Hepatocyte (in vitro differentiated cells): Measurements from ENCODE around the gene SGTB. TPM values are rescaled to one million over a fixed set of nuclear protein-coding genes. Genes with fewer than 3 reads are reported as not detected.

ENCODE experiments used
- DNase-seq: peaks from one replicate; pipeline ENCODE4 v3.0.0-alpha.2; 2016; ENCODE audit warnings: low spot score
- H2AFZ ChIP-seq: fragments of 200-600 bp; sonication (generic); 2 replicates; pipeline ENCODE4 v1.6.0; 2016; ENCODE audit warnings: antibody characterized with exemption, mild to moderate bottlenecking
- H3K27ac ChIP-seq: fragments of 200-600 bp; sonication (generic); 2 replicates; pipeline ENCODE4 v1.5.1; 2016; ENCODE audit warnings: mild to moderate bottlenecking
- H3K27me3 ChIP-seq: fragments of 200-600 bp; sonication (generic); 2 replicates; pipeline ENCODE4 v1.6.1; 2016
- H3K36me3 ChIP-seq: fragments of 200-600 bp; sonication (generic); replicated peaks from 2 replicates; pipeline ENCODE4 v1.5.1; 2016; ENCODE audit warnings: low read depth; ENCODE audit not compliant: insufficient read depth
- H3K4me1 ChIP-seq: fragments of 200-600 bp; sonication (generic); 2 replicates; pipeline ENCODE4 v1.5.1; 2016; ENCODE audit warnings: mild to moderate bottlenecking, moderate library complexity; ENCODE audit not compliant: insufficient read depth
- H3K4me2 ChIP-seq: fragments of 200-600 bp; sonication (generic); 2 replicates; pipeline ENCODE4 v1.6.0; 2016
- H3K4me3 ChIP-seq: fragments of 200-600 bp; sonication (generic); 2 replicates; pipeline ENCODE4 v1.5.1; 2016; ENCODE audit warnings: mild to moderate bottlenecking
- H3K79me2 ChIP-seq: fragments of 200-600 bp; sonication (generic); 2 replicates; pipeline ENCODE4 v1.6.0; 2017; ENCODE audit warnings: mild to moderate bottlenecking
- H3K9me2 ChIP-seq: fragments of 200-600 bp; sonication (generic); replicated peaks from 2 replicates; pipeline ENCODE4 v1.6.0; 2017; ENCODE audit warnings: mild to moderate bottlenecking; ENCODE audit not compliant: insufficient read depth
- H3K9me3 ChIP-seq: fragments of 200-600 bp; sonication (generic); 2 replicates; pipeline ENCODE4 v1.5.1; 2016; ENCODE audit warnings: low read depth, mild to moderate bottlenecking
- H4K20me1 ChIP-seq: fragments of 200-600 bp; sonication (generic); 2 replicates; pipeline ENCODE4 v1.6.0; 2016; ENCODE audit warnings: mild to moderate bottlenecking; ENCODE audit not compliant: insufficient read depth, poor library complexity, severe bottlenecking
- EZH2 ChIP-seq: fragments of 200-600 bp; sonication (generic); IDR thresholded peaks from 2 replicates; pipeline ENCODE4 v1.6.1; 2016; ENCODE audit warnings: antibody characterized with exemption, mild to moderate bottlenecking, borderline replicate concordance
- EZH2phosphoT487 ChIP-seq: fragments of 200-600 bp; sonication (generic); IDR thresholded peaks from one replicate; pipeline ENCODE4 v1.6.1; 2018; ENCODE audit warnings: antibody characterized with exemption, mild to moderate bottlenecking, low read depth, moderate library complexity; ENCODE audit not compliant: unreplicated experiment, severe bottlenecking
- WGBS: methylation state at CpG from one replicate; pipeline ENCODE4 v1.1.6; 2016; ENCODE audit warnings: low lambda C conversion rate; ENCODE audit errors: missing lambda C conversion rate; 5-methylcytosine and 5-hydroxymethylcytosine counted together
- polyA plus RNA-seq: library from polyadenylated mRNA; unstranded; fragments of >200 nt; fragmentation: Nextera tagmentation; extraction: Ambion mirVana; gene quantifications from 2 replicates; pipeline ENCODE4 v1.2.1, GENCODE V29; 2016
- total RNA-seq: library from RNA; depleted of rRNA; stranded (reverse); fragments of >200 nt; gene quantifications from 2 replicates; pipeline ENCODE4 v1.2.3, GENCODE V29; 2014
- TF ChIP-seq, protein P1 (sequence below): fragments of 200-600 bp; sonication (generic); IDR thresholded peaks from 2 replicates; pipeline ENCODE4 v1.5.1; 2016; ENCODE audit warnings: antibody characterized with exemption, mild to moderate bottlenecking; ENCODE audit not compliant: poor library complexity

SGTB gene
- total and polyA plus RNA-seq, 2 experiments from 2014 or later = 3.6 to 9.0 TPM

DNA sequence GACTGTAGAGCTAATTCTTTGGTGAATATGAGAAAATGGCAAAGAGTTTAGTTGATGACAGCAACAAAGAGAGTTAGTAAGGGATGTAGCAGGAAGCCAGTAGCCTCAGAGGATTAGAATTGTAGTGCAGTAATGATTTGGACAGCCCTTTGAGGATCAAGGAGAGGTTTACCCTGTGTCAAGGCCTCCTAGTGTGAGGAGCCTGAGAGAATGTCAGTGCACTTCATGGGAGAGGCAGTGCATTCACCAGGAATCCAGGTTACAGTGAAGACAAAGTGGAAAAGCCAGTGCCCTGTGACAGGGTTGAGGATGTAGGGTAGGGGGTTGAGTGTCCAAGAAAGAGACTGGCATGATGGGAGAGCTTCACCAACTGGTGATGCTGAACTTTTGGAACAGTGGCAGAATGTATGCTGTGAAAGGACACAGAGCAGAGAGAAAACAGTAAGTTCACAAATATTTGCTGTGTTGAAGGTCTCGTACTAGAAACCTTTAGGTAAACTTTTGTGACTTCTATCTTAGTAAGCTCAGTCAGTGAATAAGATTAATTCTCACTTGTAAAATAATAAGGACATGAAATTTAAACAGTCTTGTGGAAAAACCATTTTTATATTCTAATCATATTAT is 27.4 kb upstream of the SGTB start:
- no peaks in the 10 kb centered on the region for H4K20me1 ChIP-seq
- DNase-seq = no peak
- no peaks in the 10 kb centered on the region for H3K9me3 ChIP-seq
- no peaks in the 10 kb centered on the region for H3K36me3 ChIP-seq
- H3K27me3 ChIP-seq = no peaks in the 10 kb centered on the region
- no peak overlapping the region for H3K27ac ChIP-seq
- no peak overlapping the region for H3K4me3 ChIP-seq
- no peak overlapping the region for H3K4me2 ChIP-seq
- no peaks in the 10 kb centered on the region for H3K9me2 ChIP-seq
- H3K4me1 ChIP-seq = no peaks in the 10 kb centered on the region
- WGBS = 48% methylated on average over 1 of the region's 1 CpG
- peaks cover 8% of the 10 kb centered on the region for H3K79me2 ChIP-seq
- TF ChIP-seq EZH2phosphoT487 = no peak
- no peak overlapping the region for H2AFZ ChIP-seq

DNA sequence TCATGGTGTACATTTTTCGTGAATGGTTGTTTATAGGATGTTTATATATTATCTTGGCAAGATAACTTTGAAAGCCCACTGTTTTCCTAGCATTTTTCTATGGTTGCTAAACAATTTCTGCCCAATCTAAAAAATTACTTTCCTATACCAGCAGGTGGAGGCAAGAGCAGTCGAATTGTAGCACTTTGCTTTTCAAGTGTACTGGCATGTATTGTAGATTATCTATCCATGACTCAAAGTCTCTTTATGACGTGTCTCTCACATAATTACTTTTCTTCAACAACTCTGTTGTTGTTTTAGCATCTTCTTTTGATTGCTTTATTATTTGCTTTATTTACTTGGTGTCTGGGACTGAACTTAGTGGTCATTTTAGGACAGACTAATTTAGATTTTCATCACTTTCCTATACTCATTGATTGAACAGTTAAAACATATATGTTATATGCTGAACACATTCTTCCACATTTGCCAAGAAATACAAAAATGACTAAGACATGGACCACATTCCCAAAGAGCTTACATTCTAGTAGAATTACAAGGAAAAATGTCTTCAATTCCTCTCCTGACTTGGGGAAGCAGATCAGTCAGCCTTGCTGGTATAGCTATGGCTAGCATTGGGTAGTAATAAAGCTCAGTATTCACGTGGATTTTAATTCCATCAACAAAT is 20.8 kb upstream of the SGTB start:
- DNase-seq = peak; percentile 73
- Histone ChIP-seq H2AFZ (no peak overlapping the region), H3K27ac (peak overlapping the region; percentile 13), H3K27me3 (no peaks in the 10 kb centered on the region), H3K36me3 (no peaks in the 10 kb centered on the region), H4K20me1 (no peaks in the 10 kb centered on the region), H3K79me2 (peaks cover 29% of the 10 kb centered on the region), H3K9me2 (no peaks in the 10 kb centered on the region), H3K4me3 (no peak overlapping the region), H3K4me1 (no peaks in the 10 kb centered on the region), H3K4me2 (no peak overlapping the region), H3K9me3 (no peaks in the 10 kb centered on the region)
- 32% methylated on average over 4 of the region's 4 CpGs for WGBS
- TF ChIP-seq EZH2phosphoT487 = no peak
- TF ChIP-seq EZH2 = no peak
- TF ChIP-seq, protein P1, sequence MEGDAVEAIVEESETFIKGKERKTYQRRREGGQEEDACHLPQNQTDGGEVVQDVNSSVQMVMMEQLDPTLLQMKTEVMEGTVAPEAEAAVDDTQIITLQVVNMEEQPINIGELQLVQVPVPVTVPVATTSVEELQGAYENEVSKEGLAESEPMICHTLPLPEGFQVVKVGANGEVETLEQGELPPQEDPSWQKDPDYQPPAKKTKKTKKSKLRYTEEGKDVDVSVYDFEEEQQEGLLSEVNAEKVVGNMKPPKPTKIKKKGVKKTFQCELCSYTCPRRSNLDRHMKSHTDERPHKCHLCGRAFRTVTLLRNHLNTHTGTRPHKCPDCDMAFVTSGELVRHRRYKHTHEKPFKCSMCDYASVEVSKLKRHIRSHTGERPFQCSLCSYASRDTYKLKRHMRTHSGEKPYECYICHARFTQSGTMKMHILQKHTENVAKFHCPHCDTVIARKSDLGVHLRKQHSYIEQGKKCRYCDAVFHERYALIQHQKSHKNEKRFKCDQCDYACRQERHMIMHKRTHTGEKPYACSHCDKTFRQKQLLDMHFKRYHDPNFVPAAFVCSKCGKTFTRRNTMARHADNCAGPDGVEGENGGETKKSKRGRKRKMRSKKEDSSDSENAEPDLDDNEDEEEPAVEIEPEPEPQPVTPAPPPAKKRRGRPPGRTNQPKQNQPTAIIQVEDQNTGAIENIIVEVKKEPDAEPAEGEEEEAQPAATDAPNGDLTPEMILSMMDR = peak; percentile 71

DNA sequence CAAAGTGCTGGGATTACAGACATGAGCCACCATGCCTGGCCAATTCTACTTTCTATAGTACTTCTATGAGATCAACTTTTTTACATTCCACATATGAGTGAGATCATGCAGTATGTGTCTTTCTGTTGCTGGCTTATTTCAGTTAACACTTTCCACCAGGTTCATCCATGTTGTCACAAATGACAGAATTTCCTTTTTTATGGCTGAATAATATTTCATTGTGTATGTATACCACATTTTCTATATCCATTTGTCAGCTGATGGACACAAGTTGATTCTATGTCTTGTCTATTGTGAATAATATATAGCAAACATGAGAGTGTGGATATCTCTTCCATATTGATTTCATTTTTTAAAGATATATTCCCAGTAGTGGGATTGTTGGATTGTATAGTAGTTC is 17.3 kb upstream of the SGTB start:
- Histone ChIP-seq H4K20me1 (no peaks in the 10 kb centered on the region), H3K4me2 (no peak overlapping the region), H3K79me2 (peaks cover 34% of the 10 kb centered on the region), H3K9me2 (no peaks in the 10 kb centered on the region), H3K27me3 (no peaks in the 10 kb centered on the region), H3K4me1 (no peaks in the 10 kb centered on the region), H2AFZ (no peak overlapping the region), H3K4me3 (no peak overlapping the region), H3K27ac (no peak overlapping the region), H3K36me3 (no peaks in the 10 kb centered on the region), H3K9me3 (no peaks in the 10 kb centered on the region)
- TF ChIP-seq EZH2 (no peak), EZH2phosphoT487 (no peak)
- TF ChIP-seq, protein P1 = no peak
- DNase-seq = no peak

DNA sequence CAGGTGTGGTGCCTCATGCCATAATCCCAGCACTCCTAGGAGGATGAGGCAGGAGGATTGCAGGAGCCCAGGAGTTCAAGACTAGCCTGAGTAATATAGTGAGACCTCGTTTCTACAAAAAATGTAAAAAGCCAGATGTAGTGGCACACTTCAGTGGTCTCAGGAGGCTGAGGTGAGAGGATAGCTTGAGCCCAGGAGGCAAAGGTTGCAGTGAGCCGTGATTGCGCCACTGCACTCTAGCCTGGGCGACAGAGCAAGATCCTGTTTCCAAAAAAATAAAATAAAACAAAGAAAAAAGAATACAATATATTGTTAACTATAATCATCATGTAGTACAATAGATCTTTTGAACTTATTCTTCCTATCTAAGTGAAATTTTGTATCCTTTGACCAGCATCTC is 16.4 kb upstream of the SGTB start:
- peaks cover 31% of the 10 kb centered on the region for H3K79me2 ChIP-seq
- H3K4me2 ChIP-seq = no peak overlapping the region

More for the DNA sequence above, 16.4 kb upstream of the SGTB start:
- Histone ChIP-seq H3K4me3 (no peak overlapping the region), H3K9me2 (no peaks in the 10 kb centered on the region), H3K4me1 (no peaks in the 10 kb centered on the region), H3K27me3 (no peaks in the 10 kb centered on the region), H2AFZ (no peak overlapping the region), H4K20me1 (no peaks in the 10 kb centered on the region), H3K36me3 (no peaks in the 10 kb centered on the region), H3K27ac (no peak overlapping the region), H3K9me3 (no peaks in the 10 kb centered on the region)
- no peak for DNase-seq
- TF ChIP-seq EZH2phosphoT487 (no peak), EZH2 (no peak)
- TF ChIP-seq, protein P1 = no peak
- WGBS = 90% methylated on average over 4 of the region's 4 CpGs
